PFSK-1 (cell line): ENCODE measurements around the gene INSL4.

ENCODE experiments used
- FOXP2 ChIP-seq: optimal IDR thresholded peaks from 2 replicates; pipeline ENCODE3; 2011; ENCODE audit warnings: borderline replicate concordance, control low read depth, inconsistent platforms; ENCODE audit not compliant: insufficient read depth; ENCODE audit errors: extremely low read length, extremely low read depth
- POLR2AphosphoS5 ChIP-seq: IDR thresholded peaks from 2 replicates; pipeline ENCODE4 v1.6.1; 2012; ENCODE audit warnings: low read depth, mild to moderate bottlenecking, control low read depth, low read length, moderate library complexity
- REST ChIP-seq, 2 experiments: IDR thresholded peaks; 2 replicates each; pipeline versions ENCODE4 v1.6.1 to v1.8.0; 2011 to 2012; ENCODE audit warnings: low read depth in 2 of 2, low read length in 2 of 2, control low read depth in 1 of 2, inconsistent platforms in 1 of 2, mild to moderate bottlenecking in 1 of 2, moderate library complexity in 1 of 2; ENCODE audit not compliant: insufficient read depth in 1 of 2
- SIN3A ChIP-seq: IDR thresholded peaks from 2 replicates; pipeline ENCODE4 v1.6.1; 2012; ENCODE audit warnings: mild to moderate bottlenecking, low read length, moderate library complexity, borderline replicate concordance; ENCODE audit not compliant: insufficient read depth
- TAF1 ChIP-seq: IDR thresholded peaks from 2 replicates; pipeline ENCODE4 v1.6.1; 2012; ENCODE audit warnings: low read length, control low read depth, borderline replicate concordance; ENCODE audit not compliant: insufficient read depth

The INSL4 gene

GRCh38 chr9:5230554-5230953 is 665 bp upstream of the INSL4 start:
- TF ChIP-seq REST (IDR thresholded peaks at IDR 0.05; ENCODE audit: insufficient read depth in 1 of 2, low read depth in 2 of 2, low read length in 2 of 2) (no peak), FOXP2 (no peak), POLR2AphosphoS5 (no peak), TAF1 (no peak), SIN3A (no peak)

DNA sequence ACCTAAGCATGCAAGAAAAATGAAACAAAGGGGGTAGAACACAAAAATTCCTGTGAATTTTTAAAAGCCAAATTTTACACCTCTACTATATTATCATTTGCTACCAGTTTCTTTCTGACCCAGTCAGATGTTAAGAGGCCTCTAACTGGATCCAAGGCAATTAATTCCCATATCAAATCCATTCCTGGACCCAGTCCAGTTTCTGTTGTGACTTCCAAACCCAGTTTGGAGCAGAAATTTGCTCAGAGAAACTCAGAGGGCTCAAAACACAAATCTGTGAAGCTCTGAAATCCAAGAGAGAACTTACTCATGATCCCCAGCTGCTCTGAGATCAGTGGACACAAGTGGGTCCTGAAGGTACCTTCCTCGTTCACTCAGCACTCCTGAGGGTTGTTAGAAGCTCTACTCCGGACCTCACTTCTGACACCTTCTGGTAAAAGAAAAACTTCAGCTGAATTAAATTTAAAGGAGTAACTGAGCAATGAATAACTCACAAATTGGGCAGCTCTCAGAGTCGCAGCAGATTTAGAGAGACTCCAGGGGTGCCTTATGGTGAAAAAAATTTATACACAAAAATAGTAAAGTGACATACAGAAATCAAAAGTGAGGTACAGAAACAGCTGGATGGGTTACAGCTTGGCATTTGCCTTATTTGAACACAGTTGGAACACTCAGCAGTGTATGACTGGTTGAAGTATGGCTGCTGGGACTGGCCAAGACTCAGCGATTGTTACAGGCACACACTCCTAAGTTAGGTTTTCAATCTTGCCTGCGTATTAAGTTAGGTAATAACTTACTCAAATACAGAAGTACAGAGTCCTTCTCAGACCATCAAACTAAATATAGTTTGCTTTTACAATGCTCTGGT is 32.4 kb downstream of the INSL4 start:
- TF ChIP-seq REST (IDR thresholded peaks at IDR 0.05; ENCODE audit: insufficient read depth in 1 of 2, low read depth in 2 of 2, low read length in 2 of 2) (no peak), TAF1 (no peak), POLR2AphosphoS5 (no peak), FOXP2 (no peak), SIN3A (no peak)

DNA sequence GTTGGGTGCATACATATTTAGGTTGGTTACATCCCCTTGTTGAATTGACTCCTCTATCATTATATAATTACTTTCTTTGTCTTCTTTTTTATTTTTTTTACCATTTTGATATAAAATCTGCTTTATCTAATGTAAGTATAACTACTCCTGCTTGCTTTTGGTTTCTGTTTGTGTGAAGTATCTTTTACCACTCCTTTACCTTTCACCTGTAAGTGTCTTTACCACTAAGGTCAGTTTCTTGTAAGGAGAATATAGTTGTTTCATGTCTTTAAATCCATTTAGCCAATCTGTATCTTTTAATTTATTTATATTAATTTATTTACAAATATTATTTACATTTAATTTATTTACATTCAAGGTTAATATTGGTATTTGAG is 33.0 kb downstream of the INSL4 start:
- TF ChIP-seq TAF1 (no peak), SIN3A (no peak), POLR2AphosphoS5 (no peak), REST (IDR thresholded peaks at IDR 0.05; ENCODE audit: insufficient read depth in 1 of 2, low read depth in 2 of 2, low read length in 2 of 2) (no peak), FOXP2 (no peak)

- TF ChIP-seq REST (IDR thresholded peaks at IDR 0.05; ENCODE audit: insufficient read depth in 1 of 2, low read depth in 2 of 2, low read length in 2 of 2) = no peak
- no peak for TF ChIP-seq FOXP2
- no peak for TF ChIP-seq TAF1
- TF ChIP-seq POLR2AphosphoS5 = no peak
- no peak for TF ChIP-seq SIN3A
Observed at GRCh38 chr9:5265939-5266338, 34.7 kb downstream of the INSL4 start.

DNA sequence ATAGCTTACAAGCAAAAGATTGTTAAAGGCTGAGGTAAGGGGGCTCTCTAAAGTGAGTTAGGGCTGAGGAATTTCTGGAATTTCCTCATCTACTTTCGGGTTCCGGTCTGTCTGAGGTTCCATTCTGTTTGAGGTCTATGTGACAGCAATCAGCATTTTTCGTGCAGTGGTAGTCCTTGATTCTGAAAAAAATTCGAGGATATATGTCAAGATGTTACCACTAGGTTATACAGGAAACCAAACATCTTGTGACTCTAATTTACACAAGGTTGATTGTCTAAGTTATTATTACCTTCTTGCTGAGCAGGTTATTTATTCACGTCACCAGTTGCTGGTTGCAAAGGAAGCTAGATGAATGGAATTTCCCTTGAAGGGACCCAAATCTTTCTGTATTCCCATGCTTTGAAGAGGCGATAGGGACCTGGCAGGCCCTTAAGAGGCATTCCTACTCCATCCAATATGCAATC is 38.1 kb downstream of the INSL4 start:
- TF ChIP-seq FOXP2 = no peak
- no peak for TF ChIP-seq TAF1
- no peak for TF ChIP-seq SIN3A
- TF ChIP-seq REST (IDR thresholded peaks at IDR 0.05; ENCODE audit: insufficient read depth in 1 of 2, low read depth in 2 of 2, low read length in 2 of 2) = no peak
- no peak for TF ChIP-seq POLR2AphosphoS5
